Activated CD4-positive, CD25-positive, alpha-beta regulatory T cell treated with anti-CD3 and anti-CD28 coated beads, Interleukin-2, amount 50 U/mL, for 24 hours (primary cell): ENCODE measurements around the gene PSEN1.

Experiments
- ATAC-seq, 2 donors: fragments of 150-1000 bp; cut with Tn5 transposase; one replicate each; pipeline ENCODE4 v1.10.0; 2021; ENCODE audit warnings: mild to moderate bottlenecking in 1 of 2, moderate library complexity in 1 of 2

Gene PSEN1

GRCh38 chr14:73220634-73221033 lies 84.3 kb downstream of the PSEN1 start:
- ATAC-seq, result no peak

GRCh38 chr14:73221945-73222344 lies 85.6 kb downstream of the PSEN1 start:
- ATAC-seq, result peak; percentile 6 to 10

- peak; percentile 77 to 81 for ATAC-seq
Measured at GRCh38 chr14:73223049-73223448, 86.7 kb downstream of the PSEN1 start.

- no peak for ATAC-seq
Measured at GRCh38 chr14:73225496-73225895, 89.2 kb downstream of the PSEN1 start.

DNA sequence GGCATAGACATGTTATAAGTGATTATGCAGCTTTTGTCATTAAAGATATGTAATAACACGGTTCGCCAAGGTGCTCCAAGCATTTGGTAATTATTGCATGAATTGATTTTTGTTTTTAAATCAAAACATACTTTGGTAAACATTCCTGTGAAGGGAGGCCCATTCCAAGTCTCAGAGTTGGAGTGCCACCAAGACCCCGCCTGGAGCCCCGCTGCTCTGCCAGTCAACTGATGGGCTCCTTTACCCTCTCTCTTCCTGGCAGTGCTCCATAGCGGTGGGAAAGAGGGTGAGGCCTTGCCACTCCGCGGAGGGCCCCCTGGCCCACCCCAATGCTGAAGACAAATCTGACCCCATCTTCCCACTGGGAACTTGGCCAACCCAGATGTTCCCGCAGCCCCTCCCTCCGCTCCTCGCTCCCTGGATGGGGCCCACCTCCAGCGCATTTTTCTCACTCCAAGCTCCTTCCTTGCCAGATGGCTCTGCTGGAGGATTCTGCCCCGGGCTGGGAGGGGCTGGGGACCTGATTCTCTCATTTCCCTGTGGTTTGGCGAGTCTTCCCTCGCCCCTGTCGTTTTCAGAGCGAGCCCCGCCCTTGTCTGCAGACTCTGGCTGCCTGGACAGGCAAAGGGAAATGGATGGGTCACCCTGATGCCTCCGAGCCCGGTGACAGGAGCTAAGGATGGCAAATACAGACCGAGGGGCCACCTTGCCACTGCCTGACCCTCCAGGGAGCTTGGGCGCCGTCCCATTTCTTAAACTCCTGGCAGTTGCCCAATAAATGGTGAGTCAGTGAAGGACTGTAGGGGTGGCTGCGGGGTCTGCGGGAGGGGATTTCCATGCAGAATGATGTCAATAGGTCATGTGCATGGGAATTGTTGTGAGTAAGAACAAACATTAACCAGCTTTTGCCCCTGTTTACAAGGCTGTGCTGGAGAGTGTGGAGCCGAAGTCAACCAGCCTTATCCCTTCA lies 91.8 kb downstream of the PSEN1 start:
- no peak for ATAC-seq

DNA sequence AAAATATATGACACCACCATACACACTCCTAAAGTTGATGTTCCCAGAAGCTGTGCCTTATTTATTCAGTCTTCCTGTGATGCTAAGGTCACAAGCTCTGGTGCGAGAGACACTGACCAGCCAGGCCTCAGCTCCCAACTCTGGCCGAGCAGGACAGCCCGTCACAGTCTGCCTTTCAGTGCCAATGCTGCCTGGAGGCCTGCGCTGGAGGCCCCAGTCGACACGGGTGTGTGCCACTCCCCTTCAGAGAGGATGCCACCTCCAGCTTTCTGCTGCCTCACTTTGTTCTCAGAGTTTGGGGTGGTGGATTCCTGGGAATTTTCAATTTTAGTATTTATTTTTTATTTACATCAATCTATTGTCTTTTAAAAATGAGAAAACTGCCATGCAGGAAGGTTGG lies 93.7 kb downstream of the PSEN1 start:
- ATAC-seq, result no peak

DNA sequence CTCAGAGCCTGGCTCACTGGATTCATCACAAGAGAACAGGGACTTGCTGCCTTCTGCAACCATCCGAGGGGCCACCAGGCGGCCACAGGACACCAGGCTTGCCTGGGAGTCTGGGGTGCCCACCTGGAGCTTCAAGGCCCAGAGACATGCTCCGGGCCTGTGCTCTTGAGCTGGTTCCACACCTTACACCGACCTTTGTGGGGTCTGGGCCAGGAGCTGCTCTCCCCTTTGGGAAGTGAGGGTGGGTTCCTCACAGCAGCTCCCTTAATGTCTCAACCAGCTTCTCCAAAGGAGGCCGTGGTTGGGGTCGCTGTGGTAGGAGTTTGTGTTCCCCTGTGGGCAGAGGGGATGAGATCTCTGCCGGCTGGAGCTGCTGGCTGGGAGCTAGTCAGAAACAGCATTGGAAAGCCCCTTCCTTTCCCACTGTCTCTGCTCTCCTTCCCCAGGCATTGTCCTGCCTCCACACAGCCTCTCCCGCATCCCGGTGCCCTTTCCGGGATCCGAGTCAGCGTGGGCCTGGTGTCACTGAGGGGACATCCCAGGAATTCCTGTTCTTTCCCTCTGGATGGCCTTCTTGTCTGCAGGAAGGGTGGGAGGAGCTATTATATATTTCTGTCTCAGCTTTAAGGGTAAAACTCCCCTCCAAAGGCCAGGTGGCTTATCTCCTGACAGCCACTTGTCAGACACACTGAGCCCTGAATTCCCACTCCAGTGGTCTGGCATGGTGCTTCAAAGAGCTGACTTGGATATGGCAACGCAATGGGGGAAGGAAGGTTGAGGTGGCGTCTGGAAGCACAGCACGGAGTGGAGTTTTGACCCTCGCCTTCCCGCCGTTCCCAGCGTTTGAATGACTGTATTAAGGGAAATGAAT lies 95.9 kb downstream of the PSEN1 start:
- ATAC-seq, result peak; percentile 13 to 20

DNA sequence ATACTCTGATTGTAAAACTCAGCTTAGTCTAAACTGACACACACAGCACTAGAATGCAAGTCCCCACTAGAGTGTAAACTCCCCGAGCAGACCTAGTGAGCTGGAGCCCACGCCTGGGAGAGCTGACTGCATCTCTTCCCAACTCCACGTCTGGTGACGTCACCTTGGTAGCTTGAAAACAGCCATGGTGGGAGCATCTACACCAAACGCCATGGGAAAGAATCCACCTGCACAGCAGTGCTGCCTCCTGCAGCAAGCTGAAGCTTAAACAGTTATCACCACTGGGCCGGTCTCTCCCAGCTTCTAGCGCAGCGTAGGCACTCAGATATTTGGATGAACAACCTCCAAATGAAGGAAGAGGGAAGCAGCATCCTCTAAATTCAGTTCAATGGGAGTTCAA lies 96.7 kb downstream of the PSEN1 start:
- no peak for ATAC-seq

DNA sequence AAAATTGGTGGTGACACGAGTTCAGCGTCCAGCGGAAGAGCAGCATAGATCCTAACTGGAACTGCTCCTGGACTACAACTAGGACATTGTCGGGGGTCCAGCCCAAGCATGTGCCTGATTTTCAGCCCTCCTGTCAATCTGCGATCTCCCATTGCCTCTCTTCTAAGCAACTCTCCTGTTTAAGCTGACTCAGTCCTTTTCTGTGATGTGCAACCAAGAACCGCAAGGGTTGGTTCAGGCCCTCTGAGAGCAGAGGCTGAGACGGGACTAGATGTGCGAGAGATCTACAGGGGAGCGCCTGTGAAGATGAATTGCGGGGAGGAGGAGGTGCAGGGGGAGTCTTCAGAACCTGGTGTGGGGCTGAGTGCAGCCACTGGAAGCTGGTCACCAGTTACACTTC lies 97.3 kb downstream of the PSEN1 start:
- no peak for ATAC-seq

DNA sequence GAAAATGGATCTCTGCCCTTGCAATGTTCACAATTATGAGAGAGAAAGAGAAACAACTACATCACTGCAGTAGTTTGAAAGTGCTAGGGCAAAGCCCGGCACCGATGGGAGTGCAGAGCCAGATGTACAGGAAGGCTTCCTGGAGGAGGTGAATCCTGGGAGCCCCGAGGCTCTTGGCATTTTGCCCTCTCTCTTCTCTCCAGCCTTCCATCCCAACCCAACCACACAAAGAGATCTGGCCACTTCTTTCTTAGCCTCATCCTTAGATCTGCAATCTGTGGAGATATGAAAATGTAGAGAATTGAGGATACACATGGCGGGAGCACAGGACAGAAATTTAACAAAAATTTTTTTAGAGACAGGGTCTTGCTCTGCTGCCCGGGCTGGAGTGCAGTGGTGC lies 97.7 kb downstream of the PSEN1 start:
- ATAC-seq, result no peak

GRCh38 chr14:73234586-73235394 lies 98.5 kb downstream of the PSEN1 start:
- no peak for ATAC-seq

DNA sequence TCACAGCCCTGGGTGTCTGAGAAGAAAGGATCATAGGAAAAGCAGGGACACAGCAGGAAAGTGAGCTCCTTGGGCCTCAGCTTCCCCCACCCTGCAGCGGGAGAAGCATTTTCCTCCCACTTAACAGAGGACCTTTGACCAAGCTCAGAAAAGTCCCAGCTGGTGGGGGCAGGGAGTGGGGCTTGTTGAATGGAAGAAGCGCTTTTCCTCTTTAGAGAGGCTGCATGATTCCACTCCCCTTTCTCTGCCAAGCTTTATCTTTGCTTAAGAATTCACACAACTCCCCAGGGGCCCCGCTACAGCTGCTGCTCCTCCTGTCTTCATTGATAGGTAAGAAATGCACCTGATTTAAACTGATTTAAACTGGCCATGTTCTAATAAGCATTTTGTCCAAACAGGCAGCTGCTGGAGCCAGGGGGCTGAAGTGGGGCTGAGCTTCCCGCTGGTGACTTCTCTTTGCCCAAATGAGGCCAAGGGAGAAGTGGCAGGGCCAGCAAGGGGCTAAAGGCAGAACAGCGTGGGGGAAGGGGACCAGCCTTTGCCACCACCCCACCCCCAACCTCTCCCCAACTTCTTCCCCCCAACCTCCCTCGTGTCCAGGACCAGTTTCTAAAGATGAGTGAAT lies 99.3 kb downstream of the PSEN1 start:
- no peak for ATAC-seq

DNA sequence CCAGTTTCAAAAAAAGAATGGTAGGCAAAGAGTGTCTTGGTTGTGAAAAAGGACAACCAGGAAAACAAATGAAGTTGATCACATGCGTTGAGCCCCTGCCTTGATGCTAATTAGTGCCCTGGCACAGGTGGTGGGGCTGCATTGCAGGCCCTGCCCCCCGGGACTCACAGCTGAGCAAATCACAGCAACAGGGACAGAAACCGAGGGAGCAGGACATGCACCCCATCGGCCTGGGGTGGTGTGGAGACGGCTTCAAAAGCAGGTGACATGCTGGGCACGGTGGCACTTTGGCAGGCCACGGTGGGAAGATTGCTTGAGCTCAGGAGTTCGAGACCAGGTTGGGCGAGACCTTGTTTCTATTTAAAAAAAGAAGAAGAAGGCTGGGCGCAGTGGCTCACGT lies 99.8 kb downstream of the PSEN1 start:
- no peak for ATAC-seq

DNA sequence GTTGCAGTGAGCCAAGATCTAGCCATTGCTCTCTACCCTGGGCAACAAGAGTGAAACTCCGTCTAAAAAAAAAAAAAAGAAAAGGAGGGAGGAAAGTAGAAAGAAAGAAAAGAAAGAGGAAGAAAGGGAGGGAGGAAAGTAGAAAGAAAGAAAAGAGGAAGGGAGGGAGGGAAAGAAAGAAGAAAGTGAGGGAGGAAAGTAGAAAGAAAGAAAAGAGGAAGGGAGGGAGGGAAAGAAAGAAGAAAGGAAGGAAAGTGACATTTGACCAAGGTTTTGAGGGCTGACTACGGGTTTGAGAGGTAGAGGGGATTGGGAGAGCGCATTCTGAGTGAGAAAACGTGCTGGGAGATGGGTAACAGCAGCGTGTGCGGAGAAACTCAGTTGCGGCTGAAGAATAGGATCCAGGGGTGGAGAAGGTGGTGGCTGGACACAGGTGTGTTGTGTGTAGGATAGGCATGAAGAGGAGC lies 100.5 kb downstream of the PSEN1 start:
- no peak for ATAC-seq

GRCh38 chr14:73237219-73237785 lies 101.0 kb downstream of the PSEN1 start, which contains the start of gene PAPLN:
Gene PAPLN, plus strand, starts transcription at chr14:73237506. Its CDS starts 2,273 bp downstream, at chr14:73239779.
- no peak for ATAC-seq

DNA sequence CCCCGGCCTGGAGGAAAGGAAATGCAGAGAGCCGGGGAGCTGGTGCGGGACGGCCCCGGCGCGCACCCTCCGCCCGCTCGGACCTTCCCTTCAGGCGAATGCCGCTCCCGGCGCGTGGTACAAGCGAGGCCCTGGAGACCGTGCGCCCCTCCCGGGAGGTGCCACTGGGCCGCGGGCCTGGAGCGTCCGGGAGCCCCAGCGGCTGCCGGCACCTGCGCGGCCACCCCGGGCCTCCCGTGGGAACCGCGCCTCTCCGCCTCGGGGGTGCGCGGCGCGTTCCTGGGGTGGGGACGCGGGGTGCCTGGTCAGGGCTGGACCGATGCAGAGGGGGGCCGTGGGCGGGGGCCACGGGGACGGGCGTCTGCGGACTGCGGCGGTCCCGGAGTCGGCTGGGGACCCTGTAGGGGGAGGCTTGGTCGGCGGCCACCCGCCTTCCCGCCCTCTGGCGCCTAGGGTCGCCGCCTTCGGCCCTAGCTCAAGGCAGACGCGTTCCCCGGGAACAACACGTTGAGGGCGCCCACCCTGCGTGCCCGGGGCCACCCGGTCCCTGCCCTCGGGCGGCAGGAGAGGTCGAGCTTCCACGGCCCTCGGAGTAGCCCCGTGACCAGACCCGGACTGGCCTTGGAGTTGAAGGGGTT lies 101.6 kb downstream of the PSEN1 start:
- no peak for ATAC-seq

DNA sequence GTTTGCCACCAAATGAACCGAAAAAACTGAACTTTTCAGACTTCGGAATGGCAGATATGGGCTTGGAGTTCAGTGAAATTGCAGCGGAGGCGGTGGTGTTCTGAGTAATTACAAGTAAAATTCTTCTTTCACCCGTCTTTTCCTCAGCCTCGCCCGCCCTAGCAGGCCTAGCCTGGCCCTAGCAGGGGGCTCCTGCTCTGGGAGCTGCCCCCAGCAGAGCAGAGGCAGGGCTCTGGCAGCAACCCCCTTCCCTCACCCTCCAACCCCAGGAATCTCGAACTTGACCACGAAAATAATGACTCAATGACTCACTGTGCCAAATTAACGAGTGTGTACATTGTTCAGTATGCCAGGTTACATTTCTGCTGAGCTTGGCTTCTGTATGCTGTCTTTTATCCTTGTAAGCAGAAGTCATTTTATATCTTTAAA lies 102.1 kb downstream of the PSEN1 start:
- peak in 1 of 2 donors; percentile 23 for ATAC-seq

- ATAC-seq, result no peak
Measured at GRCh38 chr14:73238941-73239340, 102.6 kb downstream of the PSEN1 start.

DNA sequence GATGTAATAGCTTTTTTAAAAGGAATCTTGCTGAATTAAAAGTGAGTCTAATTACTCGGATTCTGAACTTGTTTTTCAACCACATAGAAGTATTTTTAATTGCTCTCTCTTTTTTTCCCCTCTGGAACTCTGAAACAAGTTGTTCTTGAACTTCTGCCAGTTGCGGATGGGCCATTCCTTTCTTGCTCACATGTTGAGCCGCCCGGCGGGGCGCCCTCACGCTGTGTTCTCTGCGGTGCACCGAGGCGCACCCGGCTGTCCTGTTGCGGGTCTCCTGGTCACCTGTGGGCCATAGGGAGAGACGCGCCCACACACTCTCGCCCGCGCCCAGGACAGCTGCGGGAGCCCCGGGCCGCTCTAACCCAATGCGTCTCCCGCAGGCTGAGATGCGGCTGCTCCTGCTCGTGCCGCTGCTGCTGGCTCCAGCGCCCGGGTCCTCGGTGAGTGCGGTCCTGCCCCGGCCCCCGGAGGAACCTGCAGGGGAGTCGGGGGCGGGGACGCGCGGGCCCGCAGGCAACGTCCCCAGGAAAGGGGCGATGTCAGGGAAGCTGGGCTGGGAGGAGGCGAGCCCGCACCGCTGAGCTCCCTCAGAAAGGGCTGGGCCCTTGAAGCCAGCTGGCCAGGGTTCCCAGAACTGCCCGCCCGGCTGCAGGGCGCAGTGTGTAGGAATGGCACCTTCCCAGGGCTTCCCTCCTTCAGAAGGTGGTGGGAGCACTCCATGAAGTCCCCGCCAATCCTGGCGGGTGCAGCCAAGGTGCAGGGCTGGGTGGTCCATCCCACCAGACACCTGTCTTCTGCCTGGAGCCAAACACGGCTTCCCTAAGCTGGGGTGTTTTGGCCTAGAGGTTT lies 103.3 kb downstream of the PSEN1 start:
- no peak for ATAC-seq
